ES-I3 (cell line): Measurements from ENCODE around the gene KAT8.
A peak's percentile ranks its signal among the peaks of the same experiment; 100 is the strongest.
"Not testable (repeated sequence)": the region's sequence is repeated elsewhere in the genome, so short reads cannot be mapped to it uniquely, and the experiment has no call there.

Source experiments
- H3K36me3 ChIP-seq: 2 replicates; pipeline ENCODE4 v1.6.1; 2013; ENCODE audit warnings: mild to moderate bottlenecking, low read length, control low read depth, moderate library complexity; ENCODE audit not compliant: insufficient read depth
- H3K4me1 ChIP-seq: 2 replicates; pipeline ENCODE4 v1.6.1; 2013; ENCODE audit warnings: mild to moderate bottlenecking, control low read depth, low read length; ENCODE audit not compliant: insufficient read depth
- H3K9ac ChIP-seq: 2 replicates; pipeline ENCODE4 v1.6.1; 2013; ENCODE audit warnings: low read depth, mild to moderate bottlenecking, low read length, moderate library complexity
- H3K9me3 ChIP-seq: 2 replicates; pipeline ENCODE4 v1.6.1; 2013; ENCODE audit warnings: mild to moderate bottlenecking, low read length, moderate library complexity; ENCODE audit not compliant: control insufficient read depth, insufficient read depth

KAT8 gene

GRCh38 chr16:31136822-31137499, 19.5 kb downstream of the KAT8 start:
- not testable (repeated sequence) for H3K36me3 ChIP-seq, H3K9me3 ChIP-seq, H3K9ac ChIP-seq
- peaks cover 37% of the 10 kb centered on the region for H3K4me1 ChIP-seq

GRCh38 chr16:31138621-31139578, 21.4 kb downstream of the KAT8 start:
- Histone ChIP-seq H3K36me3 (no peaks in the 10 kb centered on the region), H3K9ac (peak overlapping the region; percentile 12; the same call in 1 of the 2 replicates), H3K9me3 (no peaks in the 10 kb centered on the region), H3K4me1 (peaks cover 31% of the 10 kb centered on the region)

GRCh38 chr16:31141071-31141469, 23.6 kb downstream of the KAT8 start:
- H3K36me3 ChIP-seq, H3K9me3 ChIP-seq: not testable (repeated sequence)
- Histone ChIP-seq H3K9ac (peak overlapping the region; percentile 52; the same call in 1 of the 2 replicates), H3K4me1 (peaks cover 26% of the 10 kb centered on the region)

DNA sequence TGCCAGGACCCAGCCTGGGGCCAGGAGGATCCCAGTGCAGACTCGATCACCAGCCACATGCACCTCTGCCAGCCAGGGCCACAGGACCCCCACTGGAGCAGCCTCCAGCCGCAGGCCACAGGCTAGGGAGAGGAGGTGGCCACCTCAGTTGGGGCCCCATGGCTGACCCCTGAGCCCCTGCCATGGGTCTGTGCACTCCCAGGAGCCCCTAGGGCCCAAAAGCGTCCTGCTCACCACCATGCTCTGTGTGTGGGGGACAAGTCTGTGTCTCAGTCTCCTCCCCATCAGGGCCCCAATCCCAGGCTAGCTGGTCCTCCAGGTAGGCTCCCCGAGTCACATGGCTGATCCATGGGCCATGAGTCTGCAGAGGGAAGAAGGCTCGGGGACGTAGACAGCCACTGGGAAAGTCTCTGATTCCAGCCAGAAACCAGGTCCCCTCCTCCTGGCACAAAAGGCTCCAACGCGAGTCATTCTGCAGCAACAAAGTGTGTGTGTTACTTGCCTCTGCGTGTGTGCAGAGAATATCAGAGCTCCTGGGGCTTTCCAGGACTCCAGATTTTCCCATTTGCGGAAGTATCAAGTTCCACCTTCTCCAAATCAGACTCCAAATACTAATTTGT, 24.1 kb downstream of the KAT8 start:
- Histone ChIP-seq H3K9me3 (no peaks in the 10 kb centered on the region), H3K9ac (peak overlapping the region; percentile 52), H3K4me1 (peaks cover 24% of the 10 kb centered on the region), H3K36me3 (no peaks in the 10 kb centered on the region)

DNA sequence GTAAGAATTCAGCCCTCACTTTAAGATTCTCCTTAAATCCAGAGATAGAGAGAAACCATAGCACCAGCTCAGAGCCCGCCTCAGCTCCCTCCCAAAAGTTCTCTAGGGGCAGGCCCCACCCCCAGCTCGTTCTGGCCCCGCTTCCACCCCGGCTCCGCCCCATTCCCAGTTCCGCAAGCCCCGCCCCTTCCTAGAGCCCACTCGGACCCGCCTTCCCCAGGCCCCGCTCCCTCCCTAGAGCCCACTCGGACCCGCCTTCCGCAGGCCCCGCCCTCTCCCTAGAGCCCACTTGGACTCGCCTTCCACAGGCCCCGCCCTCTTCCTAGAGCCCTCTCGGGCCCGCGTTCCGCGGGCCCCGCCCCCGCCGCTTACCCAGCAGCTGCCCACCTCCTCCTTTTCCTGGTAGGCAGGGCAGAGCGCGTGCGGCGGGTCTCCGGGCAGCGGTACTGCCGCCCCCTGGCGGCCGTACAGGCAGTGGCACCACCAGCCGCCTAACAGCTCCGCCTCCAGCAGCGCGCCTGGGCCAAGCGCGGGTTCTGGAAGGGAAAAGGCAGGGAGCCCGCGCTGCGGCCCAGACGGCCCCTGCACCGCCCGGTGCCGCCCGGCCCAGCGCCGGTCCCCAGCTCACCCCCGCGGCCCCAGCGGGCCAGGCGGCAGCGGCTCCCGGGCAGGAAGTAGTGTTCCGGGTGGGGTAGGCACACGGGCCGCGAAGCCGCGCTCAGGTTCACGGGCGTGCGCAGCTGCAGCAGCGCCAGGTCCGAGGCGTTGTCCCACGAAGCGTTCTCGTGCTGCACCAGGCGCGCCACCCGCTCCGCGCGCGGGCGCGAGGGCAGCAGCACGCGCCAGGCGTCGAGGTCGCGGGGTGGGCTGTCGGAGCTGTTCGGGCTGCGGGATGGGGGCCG, 24.9 kb downstream of the KAT8 start:
- Histone ChIP-seq H3K36me3 (no peaks in the 10 kb centered on the region), H3K4me1 (peaks cover 24% of the 10 kb centered on the region), H3K9me3 (no peaks in the 10 kb centered on the region), H3K9ac (peak overlapping the region; percentile 61)

- H3K9ac ChIP-seq: peak overlapping the region; percentile 61; the same call in 1 of the 2 replicates
- H3K9me3 ChIP-seq: no peaks in the 10 kb centered on the region
- H3K36me3 ChIP-seq: no peaks in the 10 kb centered on the region
- H3K4me1 ChIP-seq: peaks cover 23% of the 10 kb centered on the region
These were observed 25.7 kb downstream of the KAT8 start for GRCh38 chr16:31143011-31143693.

DNA sequence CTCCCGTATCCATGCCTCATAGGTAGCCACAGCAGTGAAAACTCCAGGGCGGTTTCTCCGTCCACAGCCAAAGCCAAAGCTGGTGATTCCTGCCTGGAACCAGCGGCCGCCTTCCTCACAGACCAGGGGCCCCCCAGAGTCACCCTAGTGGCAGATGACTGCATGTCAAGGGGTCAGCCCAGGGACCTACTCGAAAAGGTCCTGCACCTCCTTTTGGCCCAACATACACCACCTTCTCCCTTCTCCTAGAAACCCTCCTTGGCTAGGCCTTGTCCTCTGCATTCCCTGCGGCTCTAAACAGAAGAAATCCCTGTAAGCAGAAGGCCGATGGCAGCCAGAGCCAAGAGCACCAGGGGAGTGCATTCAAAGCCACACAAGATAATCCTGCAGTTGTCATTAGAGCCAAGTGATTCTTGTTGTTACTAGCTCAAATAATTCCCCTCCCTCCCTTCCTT, 26.3 kb downstream of the KAT8 start:
- no peaks in the 10 kb centered on the region for H3K36me3 ChIP-seq
- H3K9ac ChIP-seq: no peak overlapping the region
- H3K9me3 ChIP-seq: no peaks in the 10 kb centered on the region
- H3K4me1 ChIP-seq: peaks cover 17% of the 10 kb centered on the region; the same call in 1 of the 2 replicates

DNA sequence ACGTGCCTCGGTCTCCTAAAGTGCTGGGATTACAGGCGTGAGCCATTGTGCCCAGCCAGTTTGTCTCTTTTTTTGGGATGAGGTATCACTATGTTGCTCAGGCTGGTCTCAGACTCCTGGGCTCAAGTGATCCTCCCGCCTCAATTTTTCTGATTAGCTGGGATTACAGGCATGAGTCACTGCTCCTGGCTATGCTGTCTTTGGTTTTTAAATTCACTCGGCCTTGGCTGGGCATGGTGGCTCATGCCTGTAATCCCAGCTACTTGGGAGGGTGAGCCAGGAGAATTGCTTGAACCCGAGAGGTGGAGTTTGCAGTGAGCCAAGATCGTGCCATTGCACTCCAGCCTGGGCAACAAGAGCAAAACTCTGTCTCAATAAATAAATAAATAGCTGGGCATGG, 27.0 kb downstream of the KAT8 start:
- not testable (repeated sequence) for H3K9ac ChIP-seq
- H3K4me1 ChIP-seq: peaks cover 14% of the 10 kb centered on the region; the same call in 1 of the 2 replicates

GRCh38 chr16:31145398-31145990, 28.0 kb downstream of the KAT8 start:
- Histone ChIP-seq H3K9me3 (no peaks in the 10 kb centered on the region), H3K9ac (no peak overlapping the region), H3K4me1 (peaks cover 21% of the 10 kb centered on the region), H3K36me3 (no peaks in the 10 kb centered on the region)

More for the DNA sequence above, 27.0 kb downstream of the KAT8 start:
- not testable (repeated sequence) for H3K9me3 ChIP-seq, H3K36me3 ChIP-seq

DNA sequence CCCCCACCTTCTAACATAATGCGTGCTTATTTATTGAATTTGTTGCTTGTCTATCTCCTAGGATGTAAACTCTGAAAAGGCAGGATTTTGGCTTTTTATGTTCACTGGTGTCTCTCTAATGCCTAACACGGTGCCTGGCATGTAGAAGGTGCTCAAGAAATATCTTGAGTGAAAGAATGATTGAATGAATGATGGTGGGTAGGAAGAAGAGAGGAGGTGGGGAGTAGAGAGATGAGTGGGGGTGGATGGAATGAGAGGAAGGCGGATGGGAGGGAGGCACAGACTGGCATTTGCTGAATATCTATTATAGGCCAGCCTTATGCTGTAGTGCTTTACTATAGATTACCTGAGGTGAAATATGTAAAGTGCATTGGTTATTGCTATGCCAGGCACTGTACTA, 30.1 kb downstream of the KAT8 start:
- Histone ChIP-seq H3K9ac (peak overlapping the region; percentile 41; the same call in 1 of the 2 replicates), H3K9me3 (no peaks in the 10 kb centered on the region), H3K36me3 (no peaks in the 10 kb centered on the region), H3K4me1 (peaks cover 13% of the 10 kb centered on the region)

DNA sequence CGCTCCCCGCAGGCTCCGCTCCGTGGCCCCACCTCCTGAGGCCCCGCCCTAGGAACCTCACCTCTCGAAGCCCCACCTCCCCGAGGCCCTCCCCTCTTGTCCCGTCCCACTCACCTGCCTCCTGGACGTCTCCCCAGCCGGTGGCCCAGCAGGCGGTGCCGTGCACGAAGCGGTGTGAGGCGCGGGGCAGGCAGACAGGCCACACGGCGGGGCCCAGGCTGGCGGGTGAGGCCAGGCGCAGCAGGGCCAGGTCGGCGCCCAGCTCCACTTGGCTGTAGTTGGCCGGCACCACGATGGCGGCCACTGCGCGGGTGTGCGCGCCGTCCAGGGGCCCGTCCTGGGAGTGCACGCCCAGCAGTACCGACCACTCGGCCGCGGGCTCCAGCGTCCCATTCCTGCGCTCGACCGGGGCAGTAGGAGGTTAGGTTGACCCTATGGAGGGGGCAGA, 30.8 kb downstream of the KAT8 start:
- Histone ChIP-seq H3K4me1 (peaks cover 13% of the 10 kb centered on the region), H3K9ac (peak overlapping the region; percentile 41; the same call in 1 of the 2 replicates), H3K36me3 (no peaks in the 10 kb centered on the region), H3K9me3 (no peaks in the 10 kb centered on the region)

- Histone ChIP-seq H3K9ac (peak overlapping the region; percentile 41; the same call in 1 of the 2 replicates), H3K4me1 (peaks cover 13% of the 10 kb centered on the region), H3K36me3 (no peaks in the 10 kb centered on the region), H3K9me3 (no peaks in the 10 kb centered on the region)
These were observed 31.4 kb downstream of the KAT8 start for GRCh38 chr16:31148896-31149295.

DNA sequence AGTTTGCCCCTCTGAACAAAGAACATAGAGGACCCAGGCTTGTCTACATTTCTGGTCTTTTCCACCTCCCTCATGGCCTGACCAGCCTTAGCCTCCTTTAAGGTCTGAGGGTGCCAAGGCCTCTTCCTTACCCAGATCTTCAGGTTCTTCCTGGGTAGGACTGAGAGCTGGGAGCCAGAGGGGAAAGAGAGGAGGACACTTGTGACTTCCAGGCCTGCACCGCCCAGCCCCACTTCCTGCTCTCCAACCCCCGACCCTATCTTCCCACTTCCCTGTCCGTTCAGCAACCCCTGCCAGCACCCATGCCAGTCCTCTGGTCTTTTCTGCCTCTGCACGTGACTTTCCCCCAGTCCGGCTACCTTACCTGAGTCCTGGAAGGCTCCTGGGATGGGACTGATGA, 31.9 kb downstream of the KAT8 start:
- Histone ChIP-seq H3K36me3 (no peaks in the 10 kb centered on the region), H3K9me3 (no peaks in the 10 kb centered on the region)

More for the DNA sequence above, 31.9 kb downstream of the KAT8 start:
- Histone ChIP-seq H3K9ac (no peak overlapping the region; the same call in 1 of the 2 replicates), H3K4me1 (peaks cover 13% of the 10 kb centered on the region)
